HEK293 (cell line): ENCODE results near the gene RASL10A.

Experiments
- CTCF ChIP-seq: fragments of 450-650 bp; formaldehyde crosslinking; IDR thresholded peaks from 2 replicates; pipeline ENCODE4 v1.5.1; 2016; ENCODE audit warnings: missing biosample characterization, missing genetic modification characterization
- REST ChIP-seq: fragments of 450-650 bp; formaldehyde crosslinking; IDR thresholded peaks from 2 replicates; pipeline ENCODE4 v1.5.1; 2016; ENCODE audit warnings: missing biosample characterization, missing genetic modification characterization
- SCRT1 ChIP-seq: fragments of 450-650 bp; formaldehyde crosslinking; IDR thresholded peaks from 2 replicates; pipeline ENCODE4 v1.5.1; 2016; ENCODE audit warnings: missing biosample characterization, missing genetic modification characterization, borderline replicate concordance
- ZNF274 ChIP-seq, 2 experiments: fragments of 200-500 bp in 1 of 2; fragments of 450-650 bp in 1 of 2; sonication (Bioruptor generic) in 1 of 2; formaldehyde crosslinking in 1 of 2; IDR thresholded peaks; 2 replicates each; pipeline versions ENCODE4 v1.5.1 to v1.6.1; 2014 to 2016; ENCODE audit warnings: borderline replicate concordance in 1 of 2, inconsistent platforms in 1 of 2, low read length in 1 of 2, missing biosample characterization in 1 of 2, missing genetic modification characterization in 1 of 2
- ZNF302 ChIP-seq: fragments of 450-650 bp; formaldehyde crosslinking; IDR thresholded peaks from 2 replicates; pipeline ENCODE4 v1.5.1; 2016; ENCODE audit warnings: missing biosample characterization, missing genetic modification characterization, low read depth
- ZNF416 ChIP-seq: fragments of 450-650 bp; formaldehyde crosslinking; IDR thresholded peaks from 2 replicates; pipeline ENCODE4 v1.5.1; 2016; ENCODE audit warnings: missing biosample characterization, missing genetic modification characterization
- ZNF555 ChIP-seq: fragments of 450-650 bp; formaldehyde crosslinking; conservative IDR thresholded peaks from 2 replicates; pipeline ENCODE4 v1.5.1; 2017; ENCODE audit warnings: missing biosample characterization, mild to moderate bottlenecking, missing genetic modification characterization, inconsistent platforms
- TF ChIP-seq, protein P1 (sequence below): fragments of 450-650 bp; formaldehyde crosslinking; IDR thresholded peaks from 2 replicates; pipeline ENCODE4 v1.5.1; 2016; ENCODE audit warnings: missing biosample characterization, missing genetic modification characterization

- TF ChIP-seq REST (tag by site-specific recombination) = no peak
- no peak for TF ChIP-seq CTCF (tag by site-specific recombination)
- TF ChIP-seq, protein P1, sequence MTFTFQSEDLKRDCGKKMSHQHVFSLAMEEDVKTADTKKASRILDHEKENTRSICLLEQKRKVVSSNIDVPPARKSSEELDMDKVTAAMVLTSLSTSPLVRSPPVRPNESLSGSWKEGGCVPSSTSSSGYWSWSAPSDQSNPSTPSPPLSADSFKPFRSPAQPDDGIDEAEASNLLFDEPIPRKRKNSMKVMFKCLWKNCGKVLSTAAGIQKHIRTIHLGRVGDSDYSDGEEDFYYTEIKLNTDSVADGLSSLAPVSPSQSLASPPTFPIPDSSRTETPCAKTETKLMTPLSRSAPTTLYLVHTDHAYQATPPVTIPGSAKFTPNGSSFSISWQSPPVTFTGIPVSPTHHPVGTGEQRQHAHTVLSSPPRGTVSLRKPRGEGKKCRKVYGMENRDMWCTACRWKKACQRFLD = no peak
- TF ChIP-seq ZNF302 = no peak
- no peak for TF ChIP-seq ZNF555 (tag by site-specific recombination)
- no peak for TF ChIP-seq ZNF274 (IDR thresholded peaks at IDR 0.05; ENCODE audit: low read length)
- TF ChIP-seq ZNF274 (tag by site-specific recombination; IDR thresholded peaks at IDR 0.05; ENCODE audit: borderline replicate concordance) = no peak
- no peak for TF ChIP-seq ZNF416 (tag by site-specific recombination)
- TF ChIP-seq SCRT1 (tag by site-specific recombination) = no peak
Measured at GRCh38 chr22:29305836-29306174, 9.7 kb downstream of the RASL10A start.
